HUES64 (cell line): ENCODE results near the gene CBX4.

Experiments
- H3K27ac ChIP-seq: 2 replicates; pipeline ENCODE4 v1.7.0; 2013; ENCODE audit warnings: low read depth, low read length, inconsistent platforms
- H3K27me3 ChIP-seq: 2 replicates; pipeline ENCODE4 v1.6.1; 2013; ENCODE audit warnings: mild to moderate bottlenecking, low read length; ENCODE audit not compliant: insufficient read depth
- H3K36me3 ChIP-seq: 2 replicates; pipeline ENCODE4 v1.6.1; 2013; ENCODE audit warnings: mild to moderate bottlenecking, low read length; ENCODE audit not compliant: insufficient read depth
- H3K4me1 ChIP-seq: 2 replicates; pipeline ENCODE4 v1.6.1; 2013; ENCODE audit warnings: mild to moderate bottlenecking, low read length, moderate library complexity; ENCODE audit not compliant: insufficient read depth
- H3K4me3 ChIP-seq: 2 replicates; pipeline ENCODE4 v1.5.1; 2013; ENCODE audit warnings: mild to moderate bottlenecking, low read length, moderate library complexity
- H3K9ac ChIP-seq: 2 replicates; pipeline ENCODE4 v1.6.1; 2013; ENCODE audit warnings: mild to moderate bottlenecking, low read depth, low read length
- H3K9me3 ChIP-seq: 2 replicates; pipeline ENCODE4 v1.6.1; 2013; ENCODE audit warnings: low read depth, low read length; ENCODE audit not compliant: insufficient read depth
- WGBS: fragments of 150-250, 120-280 bp; methylation state at CpG from one replicate; pipeline ENCODE4 v1.1.7; 2013; ENCODE audit warnings: missing lambda C conversion rate; 5-methylcytosine and 5-hydroxymethylcytosine counted together

Gene CBX4

GRCh38 chr17:79847698-79848369, 8.6 kb upstream of the CBX4 start:
- H3K27me3 ChIP-seq = peaks cover 57% of the 10 kb centered on the region
- no peak overlapping the region for H3K4me3 ChIP-seq
- H3K9ac ChIP-seq = no peak overlapping the region
- 0 out of 2 replicates have a peak, but pooled peaks cover 6% of the 10 kb centered on the region for H3K4me1 ChIP-seq
- H3K9me3 ChIP-seq = no peaks in the 10 kb centered on the region
- 85% methylated on average over 11 of the region's 12 CpGs for WGBS
- no peak overlapping the region for H3K27ac ChIP-seq
- H3K36me3 ChIP-seq = no peaks in the 10 kb centered on the region

- no peak overlapping the region for H3K27ac ChIP-seq
- no peaks in the 10 kb centered on the region for H3K9me3 ChIP-seq
- 0 out of 2 replicates have a peak, but pooled peaks cover 6% of the 10 kb centered on the region for H3K4me1 ChIP-seq
- H3K27me3 ChIP-seq = peaks cover 80% of the 10 kb centered on the region
- no peak overlapping the region for H3K9ac ChIP-seq
- H3K36me3 ChIP-seq = no peaks in the 10 kb centered on the region
- H3K4me3 ChIP-seq = no peak overlapping the region
- WGBS = 47% methylated on average over 7 of the region's 7 CpGs
Observed at GRCh38 chr17:79845601-79845949, 6.3 kb upstream of the CBX4 start.

GRCh38 chr17:79844869-79845600, 5.8 kb upstream of the CBX4 start:
- Histone ChIP-seq H3K27ac (no peak overlapping the region), H3K9ac (no peak overlapping the region), H3K27me3 (peaks cover 85% of the 10 kb centered on the region), H3K4me1 (0 out of 2 replicates have a peak, but pooled peaks cover 6% of the 10 kb centered on the region), H3K9me3 (no peaks in the 10 kb centered on the region; the same call in 1 of the 2 replicates), H3K4me3 (peak overlapping the region; percentile 29), H3K36me3 (no peaks in the 10 kb centered on the region)
- WGBS = 6% methylated on average over 38 of the region's 38 CpGs

GRCh38 chr17:79843816-79844800, 4.9 kb upstream of the CBX4 start:
- Histone ChIP-seq H3K27ac (no peak overlapping the region), H3K9ac (no peak overlapping the region), H3K27me3 (peaks cover 88% of the 10 kb centered on the region), H3K36me3 (no peaks in the 10 kb centered on the region), H3K4me3 (peak overlapping the region; percentile 54), H3K4me1 (0 out of 2 replicates have a peak, but pooled peaks cover 6% of the 10 kb centered on the region), H3K9me3 (no peaks in the 10 kb centered on the region; the same call in 1 of the 2 replicates)
- 2% methylated on average over 78 of the region's 89 CpGs for WGBS

- H3K4me3 ChIP-seq = peak overlapping the region; percentile 54
- 0 out of 2 replicates have a peak, but pooled peaks cover 6% of the 10 kb centered on the region for H3K4me1 ChIP-seq
- H3K9ac ChIP-seq = no peak overlapping the region
- no peak overlapping the region for H3K27ac ChIP-seq
- H3K9me3 ChIP-seq = no peaks in the 10 kb centered on the region; the same call in 1 of the 2 replicates
- WGBS = 2% methylated on average over 39 of the region's 39 CpGs
- H3K27me3 ChIP-seq = peaks cover 82% of the 10 kb centered on the region
- H3K36me3 ChIP-seq = no peaks in the 10 kb centered on the region
Observed at GRCh38 chr17:79843474-79843815, 4.2 kb upstream of the CBX4 start.

GRCh38 chr17:79842656-79843473, 3.6 kb upstream of the CBX4 start:
- Histone ChIP-seq H3K36me3 (no peaks in the 10 kb centered on the region), H3K4me1 (peaks cover 7% of the 10 kb centered on the region; the same call in 1 of the 2 replicates), H3K4me3 (no peak overlapping the region; the same call in 1 of the 2 replicates), H3K9me3 (no peaks in the 10 kb centered on the region; the same call in 1 of the 2 replicates), H3K27ac (no peak overlapping the region), H3K9ac (no peak overlapping the region), H3K27me3 (peaks cover 83% of the 10 kb centered on the region)
- 3% methylated on average over 64 of the region's 66 CpGs for WGBS

- WGBS = 5% methylated on average over 20 of the region's 20 CpGs
- peaks cover 13% of the 10 kb centered on the region; the same call in 1 of the 2 replicates for H3K4me1 ChIP-seq
- no peak overlapping the region for H3K9ac ChIP-seq
- H3K27me3 ChIP-seq = peaks cover 86% of the 10 kb centered on the region
- no peak overlapping the region for H3K4me3 ChIP-seq
- H3K27ac ChIP-seq = no peak overlapping the region
- no peaks in the 10 kb centered on the region for H3K36me3 ChIP-seq
- H3K9me3 ChIP-seq = no peaks in the 10 kb centered on the region; the same call in 1 of the 2 replicates
Observed at GRCh38 chr17:79842136-79842655, 3.0 kb upstream of the CBX4 start.

GRCh38 chr17:79841369-79842135, 2.3 kb upstream of the CBX4 start:
- Histone ChIP-seq H3K9me3 (no peaks in the 10 kb centered on the region; the same call in 1 of the 2 replicates), H3K27ac (no peak overlapping the region), H3K4me1 (peaks cover 19% of the 10 kb centered on the region), H3K36me3 (no peaks in the 10 kb centered on the region), H3K4me3 (no peak overlapping the region), H3K9ac (no peak overlapping the region), H3K27me3 (peaks cover 89% of the 10 kb centered on the region)
- WGBS = 2% methylated on average over 55 of the region's 55 CpGs

GRCh38 chr17:79840989-79841286, 1.7 kb upstream of the CBX4 start:
- 7% methylated on average over 19 of the region's 19 CpGs for WGBS
- H3K9me3 ChIP-seq = no peaks in the 10 kb centered on the region; the same call in 1 of the 2 replicates
- H3K27me3 ChIP-seq = peaks cover 89% of the 10 kb centered on the region
- no peaks in the 10 kb centered on the region for H3K36me3 ChIP-seq
- peaks cover 23% of the 10 kb centered on the region for H3K4me1 ChIP-seq
- no peak overlapping the region for H3K9ac ChIP-seq
- H3K4me3 ChIP-seq = no peak overlapping the region
- no peak overlapping the region for H3K27ac ChIP-seq
